ENCODE results near the gene HDAC1. TPM values are rescaled to one million over a fixed set of nuclear protein-coding genes. Genes with fewer than 3 reads are reported as not detected.
A peak's percentile ranks its signal among the peaks of the same experiment; 100 is the strongest.

HDAC1 gene
- total and polyA plus RNA-seq, 2 of the 13 experiments (the other 11 are each of a cell fraction or from before 2014, with no cell fraction given): 93.5 to 189 TPM

GRCh38 chr1:32351399-32352238, 59.7 kb downstream of the HDAC1 start (continued):
- TF ChIP-seq ZNF362 (CRISPR knock-in tag; IDR thresholded peaks at IDR 0.05; ENCODE audit: borderline replicate concordance): no peak
- TF ChIP-seq KDM4B (CRISPR knock-in tag; IDR thresholded peaks at IDR 0.05): no peak
- no peak; the same call in 1 of the 2 replicates for TF ChIP-seq STAG1 (CRISPR knock-in tag; IDR thresholded peaks at IDR 0.05)
- no peak for TF ChIP-seq ZNF749 (CRISPR knock-in tag; IDR thresholded peaks at IDR 0.05; ENCODE audit: borderline replicate concordance)
- TF ChIP-seq ZZZ3 (CRISPR knock-in tag; IDR thresholded peaks at IDR 0.05; ENCODE audit: borderline replicate concordance): no peak
- no peak for TF ChIP-seq ZNF331 (CRISPR knock-in tag; IDR thresholded peaks at IDR 0.05)
- no peak for TF ChIP-seq ZFP37 (CRISPR knock-in tag; IDR thresholded peaks at IDR 0.05; ENCODE audit: borderline replicate concordance)
- TF ChIP-seq CREM (IDR thresholded peaks at IDR 0.05): no peak
- no peak for TF ChIP-seq CREM (CRISPR knock-in tag; IDR thresholded peaks at IDR 0.05)
- no peak for TF ChIP-seq PCBP2 (optimal IDR thresholded peaks at IDR 0.05; ENCODE audit: low read depth, low read length, poor library complexity, severe bottlenecking)
- no peak for TF ChIP-seq HCFC1 (IDR thresholded peaks at IDR 0.05; ENCODE audit: low read depth, low read length)
- no peak for TF ChIP-seq ADNP (CRISPR knock-in tag; IDR thresholded peaks at IDR 0.05)
- TF ChIP-seq ZNF136 (CRISPR knock-in tag; IDR thresholded peaks at IDR 0.05; ENCODE audit: low read depth): no peak
- no peak for TF ChIP-seq FIP1L1 (IDR thresholded peaks at IDR 0.05; ENCODE audit: borderline replicate concordance, insufficient read depth, low read depth, low read length)
- TF ChIP-seq KLF16 (CRISPR knock-in tag; IDR thresholded peaks at IDR 0.05): no peak
- TF ChIP-seq GZF1 (CRISPR knock-in tag; IDR thresholded peaks at IDR 0.05): no peak
- TF ChIP-seq ZBTB46 (CRISPR knock-in tag; IDR thresholded peaks at IDR 0.05; ENCODE audit: borderline replicate concordance): no peak
- peak; percentile 58 for TF ChIP-seq SRSF1 (optimal IDR thresholded peaks at IDR 0.05; ENCODE audit: low read depth, low read length)
- TF ChIP-seq YY1 (IDR thresholded peaks at IDR 0.05; ENCODE audit: insufficient read depth, insufficient replicate concordance, low read depth, low read length): peak; percentile 32
- no peak for TF ChIP-seq ZNF660 (CRISPR knock-in tag; IDR thresholded peaks at IDR 0.05; ENCODE audit: borderline replicate concordance, low read depth)
- TF ChIP-seq ZMAT5 (CRISPR knock-in tag; IDR thresholded peaks at IDR 0.05; ENCODE audit: borderline replicate concordance, low read depth): no peak
- TF ChIP-seq NCOR1 (IDR thresholded peaks at IDR 0.05; ENCODE audit: borderline replicate concordance, low read length): 0 out of 2 replicates have a peak, but pooled peaks have one; percentile 26
- TF ChIP-seq CBX2 (IDR thresholded peaks at IDR 0.05; ENCODE audit: low read depth, low read length): no peak
- no peak for TF ChIP-seq CBX2 (CRISPR knock-in tag; IDR thresholded peaks at IDR 0.05; ENCODE audit: low read depth)
- TF ChIP-seq MED8 (CRISPR knock-in tag; IDR thresholded peaks at IDR 0.05; ENCODE audit: insufficient replicate concordance): no peak
- peak; percentile 65; the same call in 1 of the 2 replicates for TF ChIP-seq BRF2 (CRISPR knock-in tag; IDR thresholded peaks at IDR 0.05)

All from HepG2 (cell line).